Thyroid gland (tissue), 4 donors: ENCODE measurements around the gene SH3GL1.

Source experiments
- CTCF ChIP-seq, 6 experiments: fragments of 200-600 bp in 3 of 6; fragments of 450-650 bp in 3 of 6; sonication (generic) in 3 of 6; IDR thresholded peaks; one replicate each; pipeline ENCODE4 v1.5.1; 2016 to 2019; ENCODE audit warnings: antibody characterized with exemption in 6 of 6, mild to moderate bottlenecking in 2 of 6, inconsistent platforms in 1 of 6, moderate library complexity in 1 of 6
- POLR2A ChIP-seq, 2 donors: fragments of 450-650 bp; IDR thresholded peaks; one replicate each; pipeline ENCODE4 v1.6.1; 2017; ENCODE audit warnings: antibody characterized with exemption in 2 of 2, mild to moderate bottlenecking in 2 of 2, moderate library complexity in 1 of 2

GRCh38 chr19:4393947-4394590 is 6.3 kb downstream of the SH3GL1 start:
- TF ChIP-seq CTCF (IDR thresholded peaks at IDR 0.05) (no peak), POLR2A (IDR thresholded peaks at IDR 0.05) (no peak)
